Stimulated activated CD4-positive, alpha-beta T cell treated with anti-CD3 and anti-CD28 coated beads, Interleukin-12 subunit alpha, Interleukin-12 subunit beta, amount 100 ng/mL, for 24 hours (primary cell): ENCODE data around the gene SNAPC1.

Experiments
- DNase-seq, 2 experiments: peaks; one replicate each; pipeline ENCODE4 v3.0.0-alpha.2; 2020; ENCODE audit warnings: low read depth in 2 of 2

The SNAPC1 gene

GRCh38 chr14:61811882-61812346, 49.7 kb downstream of the SNAPC1 start:
- DNase-seq: no peak

- DNase-seq: no peak
Measured at GRCh38 chr14:61812347-61813095, 50.3 kb downstream of the SNAPC1 start, which contains the start of gene SYT16. Gene SYT16 (plus strand): TSS chr14:61812703.

GRCh38 chr14:61813096-61813606, 50.9 kb downstream of the SNAPC1 start:
- no peak for DNase-seq

GRCh38 chr14:61822458-61822857, 60.2 kb downstream of the SNAPC1 start:
- DNase-seq: no peak

GRCh38 chr14:61832783-61833182, 70.6 kb downstream of the SNAPC1 start:
- DNase-seq: no peak

- no peak for DNase-seq
Measured at GRCh38 chr14:61836184-61836583, 74.0 kb downstream of the SNAPC1 start.

- DNase-seq: no peak
Measured at GRCh38 chr14:61836807-61837206, 74.6 kb downstream of the SNAPC1 start.

- DNase-seq: peak; percentile 47 to 69
Measured at GRCh38 chr14:61837336-61838229, 75.4 kb downstream of the SNAPC1 start.

GRCh38 chr14:61838661-61839245, 76.5 kb downstream of the SNAPC1 start:
- no peak for DNase-seq

- DNase-seq: no peak
Measured at GRCh38 chr14:61839507-61839906, 77.3 kb downstream of the SNAPC1 start.

- DNase-seq: no peak
Measured at GRCh38 chr14:61841145-61841544, 78.9 kb downstream of the SNAPC1 start.
